ENCODE measurements around the gene ABCF3.

The ABCF3 gene

DNA sequence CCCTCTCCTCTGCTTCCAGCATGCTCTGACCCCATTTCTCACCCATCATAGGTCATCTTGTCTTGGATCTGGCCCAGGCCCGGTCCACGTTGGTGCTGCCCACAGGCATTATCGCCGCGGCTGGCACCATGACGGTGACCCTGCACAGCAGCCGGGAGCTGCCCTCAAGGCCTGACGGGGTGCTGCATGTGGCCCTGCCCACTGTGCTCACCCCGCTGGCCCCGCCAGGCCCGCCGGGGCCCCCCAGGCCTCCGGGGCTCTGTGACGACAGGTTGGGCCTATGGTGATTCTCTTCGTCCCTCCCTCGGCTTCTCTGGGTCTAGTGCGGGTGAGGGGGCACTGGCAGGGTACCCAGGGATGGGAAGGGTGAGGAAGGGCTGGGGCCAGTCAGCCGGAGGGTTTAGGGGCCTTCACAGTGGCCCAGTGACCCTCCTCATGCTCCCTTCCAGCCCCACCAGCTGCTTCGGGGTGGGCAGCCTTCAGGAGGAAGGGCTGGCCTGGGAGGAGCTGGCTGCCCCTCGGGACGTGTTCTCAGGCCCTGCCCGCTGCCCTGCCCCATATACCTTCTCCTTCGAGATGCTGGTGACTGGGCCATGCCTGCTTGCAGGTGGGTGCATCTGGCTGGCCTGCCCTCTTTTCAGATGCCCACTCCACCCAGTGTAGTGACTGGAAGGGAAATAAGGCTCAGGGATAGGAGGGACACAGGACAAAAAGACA, 47.3 kb downstream of the ABCF3 start:
- DNase-seq (ENCODE audit: low read depth): no peak

DNA sequence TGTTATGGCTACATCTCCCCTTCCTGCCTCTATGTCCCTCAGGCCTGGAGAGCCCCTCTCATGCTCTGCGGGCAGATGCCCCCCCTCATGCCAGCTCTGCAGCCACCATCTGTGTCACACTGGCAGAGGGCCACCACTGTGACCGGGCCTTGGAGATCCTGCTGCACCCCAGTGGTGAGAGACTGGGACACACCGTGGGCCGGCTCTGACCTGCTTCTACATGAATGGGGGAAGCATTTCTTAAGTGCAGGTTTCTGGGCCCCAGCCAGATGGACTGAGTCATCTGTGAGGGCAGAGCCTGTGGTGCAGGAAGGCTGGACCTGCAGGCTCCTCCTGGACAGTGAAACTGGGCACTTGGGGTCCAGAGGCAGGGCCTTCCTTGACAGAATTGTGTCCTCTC, 48.2 kb downstream of the ABCF3 start:
- no peak for DNase-seq (ENCODE audit: low read depth)

DNA sequence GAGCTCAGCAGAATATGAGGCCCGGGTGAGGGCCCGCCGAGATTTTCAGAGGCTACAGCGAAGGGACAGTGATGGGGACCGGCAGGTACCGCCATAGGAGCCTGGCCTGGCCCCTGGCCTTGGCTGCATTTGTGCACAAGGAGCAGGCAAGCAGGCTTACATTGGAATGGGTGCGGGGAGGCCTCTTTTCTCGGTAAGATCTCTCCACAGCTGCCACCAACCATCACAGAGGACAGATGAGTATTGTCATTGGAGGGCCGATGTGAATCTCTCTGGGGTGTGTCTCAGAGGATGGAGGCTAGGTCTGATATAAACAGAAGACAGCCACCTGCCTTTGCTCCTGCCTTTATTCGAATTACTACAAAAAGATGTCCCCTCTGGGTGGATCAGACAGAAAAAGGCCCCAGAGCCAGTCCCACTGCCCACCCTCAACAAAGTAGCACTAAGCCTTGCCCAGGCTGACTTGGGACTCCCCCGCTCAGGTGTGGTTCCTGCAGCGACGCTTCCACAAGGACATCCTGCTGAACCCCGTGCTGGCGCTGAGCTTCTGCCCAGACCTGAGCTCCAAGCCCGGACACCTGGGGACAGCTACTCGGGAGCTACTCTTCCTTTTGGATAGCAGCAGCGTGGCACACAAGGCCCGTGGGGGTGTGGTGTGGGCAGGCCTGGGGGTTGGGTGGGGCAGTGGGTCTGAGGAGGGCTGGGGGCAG, 48.8 kb downstream of the ABCF3 start:
- DNase-seq (ENCODE audit: low read depth): no peak

DNA sequence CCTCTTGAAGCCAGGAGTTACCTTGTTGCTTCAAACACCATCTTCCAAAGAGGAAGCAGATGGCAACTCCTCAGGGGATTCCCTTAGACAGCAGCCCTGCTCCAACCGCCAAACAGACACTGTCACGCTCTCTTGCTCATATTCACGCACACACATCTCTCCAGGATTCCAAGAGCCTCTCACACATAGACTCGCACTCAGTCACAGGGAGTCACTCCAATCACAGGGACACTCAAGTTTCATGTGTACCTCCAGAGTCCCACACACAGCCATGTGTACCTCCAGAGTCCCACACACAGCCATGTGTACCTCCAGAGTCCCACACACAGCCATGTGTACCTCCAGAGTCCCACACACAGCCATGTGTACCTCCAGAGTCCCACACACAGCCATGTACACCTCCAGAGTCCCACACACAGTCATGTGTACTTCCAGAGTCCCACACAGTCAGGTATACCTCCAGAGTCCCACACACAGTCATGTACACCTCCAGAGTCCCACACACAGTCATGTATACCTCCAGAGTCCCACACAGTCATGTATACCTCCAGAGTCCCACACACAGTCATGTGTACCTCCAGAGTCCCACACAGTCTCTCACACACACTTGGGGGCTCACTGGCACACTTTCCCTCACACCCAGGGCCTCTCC, 49.5 kb downstream of the ABCF3 start:
- DNase-seq (ENCODE audit: low read depth): no peak

DNA sequence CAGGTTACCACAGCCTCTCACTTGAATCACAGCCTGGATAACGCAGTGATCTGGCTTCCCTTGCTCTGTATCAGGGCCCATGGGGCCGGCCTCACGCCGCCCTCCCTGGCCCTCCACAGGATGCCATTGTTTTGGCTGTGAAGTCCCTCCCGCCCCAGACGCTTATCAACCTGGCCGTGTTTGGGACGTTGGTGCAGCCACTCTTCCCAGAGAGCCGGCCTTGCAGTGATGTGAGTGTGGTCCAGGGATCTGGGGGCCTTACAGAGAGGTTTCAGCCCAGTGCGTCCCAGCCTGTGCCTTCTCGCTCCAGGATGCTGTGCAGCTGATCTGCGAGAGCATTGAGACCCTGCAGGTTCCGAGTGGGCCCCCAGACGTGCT, 50.0 kb downstream of the ABCF3 start:
- no peak for DNase-seq (ENCODE audit: low read depth)

DNA sequence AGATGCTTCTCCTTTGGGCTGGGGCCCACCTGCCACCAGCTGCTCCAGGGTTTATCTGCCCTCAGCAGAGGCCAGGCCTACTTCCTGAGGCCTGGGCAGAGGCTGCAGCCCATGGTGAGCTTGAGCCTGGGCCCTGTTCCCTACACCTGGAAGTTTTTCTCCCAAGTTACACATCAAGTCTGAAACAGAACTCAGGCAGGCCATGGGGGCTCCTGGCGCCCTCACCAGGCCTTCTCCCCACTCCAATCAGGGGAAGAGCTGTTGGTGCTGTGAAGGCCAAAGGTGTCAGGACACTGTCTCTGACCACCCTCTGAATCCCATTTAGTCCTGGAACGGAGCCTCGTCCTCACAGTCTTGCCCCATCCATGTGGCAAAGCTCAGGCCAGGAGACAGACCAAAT, 50.6 kb downstream of the ABCF3 start:
- no peak for DNase-seq (ENCODE audit: low read depth)

DNA sequence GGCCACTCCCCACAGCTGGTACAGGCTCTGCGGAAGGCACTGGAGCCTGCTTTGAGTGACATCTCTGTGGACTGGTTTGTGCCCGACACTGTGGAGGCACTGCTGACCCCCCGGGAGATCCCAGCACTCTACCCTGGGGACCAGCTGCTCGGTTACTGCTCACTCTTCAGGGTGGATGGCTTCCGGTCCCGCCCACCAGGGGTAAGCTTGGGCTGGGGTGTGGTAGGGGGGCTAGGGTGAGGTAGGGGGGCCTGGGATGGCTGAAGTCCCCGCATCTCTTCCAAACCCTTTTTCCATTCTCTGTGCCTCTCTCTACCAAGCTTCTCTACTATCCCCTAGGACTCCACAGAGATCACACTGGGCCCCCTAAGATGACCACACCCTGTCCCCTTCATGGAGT, 51.2 kb downstream of the ABCF3 start:
- DNase-seq (ENCODE audit: low read depth): no peak

DNA sequence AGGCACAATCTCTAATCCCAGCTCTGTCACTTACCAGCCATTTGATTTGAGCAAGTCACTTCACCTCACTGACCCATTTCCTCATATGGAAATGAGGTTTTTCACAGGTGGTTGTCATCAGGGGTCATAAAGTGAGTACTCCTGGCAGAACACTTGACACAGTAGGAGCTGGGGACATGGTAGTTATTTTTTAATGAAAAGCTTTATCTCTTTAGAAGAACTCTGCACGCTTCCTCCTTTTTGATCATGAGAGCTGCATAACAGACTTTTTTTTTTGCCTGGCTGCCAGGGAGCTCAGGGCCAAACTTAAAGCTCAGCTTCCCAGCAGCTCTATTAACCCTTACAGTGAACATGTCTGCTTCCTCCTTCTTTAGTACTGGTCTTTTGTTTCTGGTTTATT, 51.8 kb downstream of the ABCF3 start:
- DNase-seq (ENCODE audit: low read depth): no peak

DNA sequence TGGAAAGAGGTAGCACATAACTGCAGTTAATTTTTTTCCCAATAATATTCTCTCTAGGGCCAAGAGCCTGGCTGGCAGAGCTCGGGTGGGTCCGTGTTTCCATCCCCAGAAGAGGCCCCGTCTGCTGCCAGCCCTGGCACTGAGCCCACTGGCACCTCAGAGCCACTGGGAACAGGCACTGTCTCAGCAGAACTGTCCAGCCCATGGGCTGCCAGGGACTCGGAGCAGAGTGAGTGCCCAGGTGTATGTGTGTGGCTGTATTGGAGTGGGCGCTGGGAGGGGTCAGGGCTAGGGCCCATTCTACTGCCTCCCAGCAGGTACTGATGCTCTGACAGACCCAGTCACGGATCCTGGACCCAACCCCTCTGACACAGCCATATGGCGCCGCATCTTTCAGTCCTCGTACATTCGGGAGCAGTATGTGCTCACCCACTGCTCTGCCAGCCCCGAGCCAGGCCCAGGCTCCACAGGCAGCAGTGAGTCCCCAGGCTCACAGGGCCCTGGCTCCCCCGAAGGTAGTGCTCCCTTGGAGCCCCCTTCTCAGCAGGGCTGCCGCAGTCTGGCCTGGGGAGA, 52.3 kb downstream of the ABCF3 start:
- no peak for DNase-seq (ENCODE audit: low read depth)

DNA sequence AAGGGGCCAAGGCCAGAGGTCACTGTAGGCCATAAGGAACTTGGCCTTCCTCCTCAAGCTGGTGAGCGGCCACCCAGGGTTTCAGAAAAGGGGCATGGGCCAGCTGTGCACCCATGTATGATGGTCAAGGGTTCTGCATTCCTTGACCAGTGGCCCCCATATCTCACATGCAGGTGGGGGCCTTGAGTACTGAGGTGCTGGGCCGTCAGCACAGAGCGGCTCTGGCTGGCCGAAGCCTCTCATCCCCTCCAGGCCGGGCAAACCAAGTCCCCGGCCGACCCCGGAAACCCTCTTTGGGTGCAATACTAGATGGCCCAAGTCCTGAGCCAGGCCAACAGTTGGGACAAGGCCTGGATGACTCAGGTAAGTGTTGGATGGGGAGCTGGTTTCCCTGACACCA, 53.2 kb downstream of the ABCF3 start:
- no peak for DNase-seq (ENCODE audit: low read depth)

DNA sequence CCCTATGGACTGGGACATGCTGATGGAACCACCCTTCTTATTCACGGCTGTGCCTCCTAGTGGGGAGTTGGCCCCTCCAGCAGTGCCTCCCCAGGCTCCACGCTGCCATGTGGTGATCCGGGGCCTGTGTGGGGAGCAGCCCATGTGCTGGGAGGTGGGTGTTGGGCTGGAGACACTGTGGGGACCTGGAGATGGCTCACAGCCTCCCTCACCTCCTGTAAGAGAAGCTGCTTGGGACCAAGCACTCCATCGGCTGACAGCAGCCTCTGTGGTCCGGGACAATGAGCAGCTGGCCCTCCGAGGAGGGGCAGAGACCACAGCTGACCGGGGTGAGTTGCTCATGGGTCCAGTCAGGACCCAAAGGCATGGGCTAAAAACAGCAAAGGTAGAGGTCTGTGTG, 53.7 kb downstream of the ABCF3 start:
- no peak for DNase-seq (ENCODE audit: low read depth)

DNA sequence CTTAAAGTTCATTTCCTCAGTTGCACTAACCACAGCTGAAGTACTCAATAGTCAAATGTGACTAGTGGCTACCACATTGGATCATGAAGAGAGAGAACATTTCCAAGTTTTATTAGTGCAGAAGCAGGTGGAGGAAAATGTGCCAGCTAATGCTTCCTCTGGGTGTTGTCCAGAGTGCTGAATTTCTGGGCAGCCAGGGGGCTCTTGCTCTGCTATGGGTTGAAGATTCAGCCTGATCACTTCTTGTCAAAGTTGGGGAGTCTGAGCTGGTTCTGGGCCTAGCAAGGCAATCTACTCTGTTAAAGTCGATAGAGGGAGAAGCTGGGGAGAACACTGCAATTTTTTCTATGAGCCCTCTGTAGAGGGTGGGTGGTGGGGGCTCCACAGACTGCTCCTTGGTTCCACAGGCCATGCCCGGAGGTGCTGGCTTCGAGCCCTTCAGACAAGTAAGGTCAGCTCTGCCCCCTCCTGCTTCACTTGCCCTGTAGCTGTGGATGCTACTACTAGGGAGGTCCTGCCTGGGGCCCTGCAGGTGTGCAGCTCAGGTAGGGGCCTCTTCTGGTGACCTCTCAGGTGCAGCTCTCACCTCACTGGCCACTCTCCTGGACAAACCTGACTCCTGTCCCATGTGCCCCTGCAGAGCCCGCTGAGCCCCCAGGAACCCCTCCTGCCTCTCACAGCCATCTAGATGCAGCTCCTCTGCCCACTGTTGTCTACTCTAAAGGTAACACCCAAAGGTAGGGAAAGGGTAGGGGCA, 54.6 kb downstream of the ABCF3 start:
- no peak for DNase-seq (ENCODE audit: low read depth)

DNA sequence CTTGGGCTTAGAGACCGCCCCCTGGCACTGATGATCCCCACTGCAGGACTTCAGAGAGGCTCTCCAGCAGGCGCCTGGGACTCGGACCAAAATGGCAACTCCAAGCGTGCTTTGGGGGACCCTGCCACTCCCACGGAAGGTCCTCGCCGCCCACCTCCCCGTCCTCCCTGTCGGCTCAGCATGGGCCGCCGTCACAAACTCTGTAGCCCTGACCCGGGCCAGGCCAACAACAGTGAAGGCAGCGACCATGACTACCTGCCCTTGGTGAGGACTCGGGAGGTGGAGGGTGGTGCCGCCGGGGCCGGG, 55.1 kb downstream of the ABCF3 start:
- DNase-seq (ENCODE audit: low read depth): no peak

DNA sequence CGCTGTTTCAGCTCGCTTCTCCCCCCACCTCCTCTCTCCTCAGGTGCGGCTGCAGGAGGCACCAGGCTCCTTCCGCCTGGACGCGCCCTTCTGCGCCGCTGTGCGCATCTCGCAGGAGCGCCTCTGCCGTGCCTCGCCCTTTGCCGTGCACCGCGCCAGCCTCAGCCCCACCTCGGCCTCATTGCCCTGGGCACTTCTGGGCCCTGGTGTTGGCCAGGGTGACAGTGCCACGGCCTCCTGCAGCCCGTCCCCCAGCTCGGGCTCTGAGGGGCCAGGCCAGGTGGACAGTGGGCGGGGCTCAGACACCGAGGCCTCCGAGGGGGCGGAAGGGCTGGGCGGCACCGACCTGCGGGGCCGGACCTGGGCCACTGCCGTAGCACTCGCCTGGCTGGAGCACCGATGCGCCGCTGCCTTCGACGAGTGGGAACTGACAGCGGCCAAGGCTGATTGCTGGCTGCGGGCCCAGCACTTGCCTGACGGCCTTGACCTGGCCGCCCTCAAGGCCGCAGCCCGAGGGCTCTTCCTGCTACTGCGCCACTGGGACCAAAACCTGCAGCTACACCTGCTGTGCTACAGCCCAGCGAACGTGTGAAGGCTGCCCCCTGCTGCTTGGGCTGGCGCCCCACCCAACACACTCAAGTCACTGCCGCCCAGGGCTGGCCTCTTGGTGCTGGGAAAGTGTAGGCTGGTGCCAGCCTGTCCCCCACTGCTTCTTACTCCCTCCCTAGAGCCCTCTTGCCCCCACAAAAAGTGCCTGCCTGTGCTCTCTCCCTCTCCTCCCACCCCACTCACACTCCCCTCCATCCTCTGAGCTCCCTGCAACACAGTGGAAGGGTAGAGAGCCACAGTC, 55.7 kb downstream of the ABCF3 start:
- no peak for DNase-seq (ENCODE audit: low read depth)

DNA sequence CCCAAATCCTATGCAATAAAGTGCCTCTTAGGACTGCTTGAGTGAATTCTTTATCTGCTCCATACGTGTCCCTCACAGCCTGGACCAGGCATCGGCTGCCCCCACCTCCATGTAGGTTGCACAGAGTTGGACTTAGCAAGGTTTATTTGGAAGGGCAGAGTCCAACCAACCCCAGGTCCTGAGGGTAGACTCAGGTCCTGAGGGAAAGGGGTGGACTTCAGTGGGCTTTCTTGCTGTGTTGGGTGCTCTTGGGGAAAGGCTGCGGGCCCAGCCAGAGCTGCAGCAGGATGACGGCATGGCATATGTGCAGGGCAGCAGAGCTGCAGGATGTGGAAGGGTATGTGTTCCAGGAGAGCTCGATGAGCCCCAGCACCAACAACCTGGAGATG, 56.3 kb downstream of the ABCF3 start:
- DNase-seq (ENCODE audit: low read depth): no peak

All from activated T-cell treated with anti-CD3 and anti-CD28 coated beads for 48 hours (primary cell).